Esophagus (tissue), 2 donors: Measurements from ENCODE around the gene PPCS. TPM values are rescaled to one million over a fixed set of nuclear protein-coding genes. Genes with fewer than 3 reads are reported as not detected.
"Not testable (repeated sequence)": the region's sequence is repeated elsewhere in the genome, so short reads cannot be mapped to it uniquely, and the experiment has no call there.

Source experiments
- H3K27ac ChIP-seq, 2 donors: one replicate each; pipeline ENCODE4 v1.5.1; 2013; ENCODE audit warnings: low read depth in 2 of 2, mild to moderate bottlenecking in 2 of 2, inconsistent platforms in 1 of 2, low read length in 1 of 2, moderate library complexity in 1 of 2
- H3K27me3 ChIP-seq, 2 donors: one replicate each; pipeline ENCODE4 v1.6.1; 2013; ENCODE audit warnings: low read length in 2 of 2, control low read depth in 1 of 2, mild to moderate bottlenecking in 1 of 2; ENCODE audit not compliant: insufficient read depth in 2 of 2, control insufficient read depth in 1 of 2
- H3K36me3 ChIP-seq, 2 donors: one replicate each; pipeline ENCODE4 v1.6.1; 2013; ENCODE audit warnings: low read length in 1 of 2; ENCODE audit not compliant: control insufficient read depth in 2 of 2, insufficient read depth in 2 of 2
- H3K4me1 ChIP-seq, 2 donors: one replicate each; pipeline ENCODE4 v1.6.1; 2013; ENCODE audit warnings: low read length in 1 of 2; ENCODE audit not compliant: control insufficient read depth in 2 of 2, insufficient read depth in 2 of 2
- H3K4me3 ChIP-seq, 2 donors: one replicate each; pipeline ENCODE4 v1.5.1; 2013; ENCODE audit warnings: low read length in 2 of 2, mild to moderate bottlenecking in 2 of 2, low read depth in 1 of 2, moderate library complexity in 1 of 2
- H3K9me3 ChIP-seq, 2 donors: one replicate each; pipeline ENCODE4 v1.6.1; 2013; ENCODE audit warnings: mild to moderate bottlenecking in 2 of 2, low read depth in 1 of 2, low read length in 1 of 2, moderate library complexity in 1 of 2; ENCODE audit not compliant: control insufficient read depth in 2 of 2, insufficient read depth in 1 of 2
- WGBS, 2 donors: extraction: QIAGEN DNeasy Blood & Tissue Kit; methylation state at CpG; one replicate each; pipeline ENCODE4 v1.1.7; 2013; 5-methylcytosine and 5-hydroxymethylcytosine counted together
- polyA plus RNA-seq, 2 donors: library from polyadenylated mRNA; stranded (reverse); fragments of 200-250 nt; gene quantifications; one replicate each; pipeline ENCODE4 v1.2.3, GENCODE V29; 2013
- donor health status: healthy with polysubstance abuse.
- donor health status: Bipolar disorder and iron deficiency.

Gene PPCS
- polyA plus RNA-seq, 2 donors, result 68.4 to 157 TPM

GRCh38 chr1:42476605-42477004 lies 20.3 kb downstream of the PPCS start:
- Histone ChIP-seq H3K27ac (no peak overlapping the region), H3K27me3 (no peaks in the 10 kb centered on the region), H3K9me3 (no peaks in the 10 kb centered on the region), H3K36me3 (no peaks in the 10 kb centered on the region), H3K4me3 (no peak overlapping the region), H3K4me1 (no peaks in the 10 kb centered on the region)
- WGBS, 2 donors, result 93 to 94% methylated on average over 4 of the region's 4 CpGs

- H3K4me3 ChIP-seq, H3K36me3 ChIP-seq, H3K4me1 ChIP-seq, H3K9me3 ChIP-seq, H3K27ac ChIP-seq, H3K27me3 ChIP-seq: not testable (repeated sequence)
- 84 to 85% methylated on average over 4 of the region's 4 CpGs for WGBS, 2 donors
Observed at GRCh38 chr1:42477354-42477753, 21.0 kb downstream of the PPCS start.

GRCh38 chr1:42477775-42478174 lies 21.4 kb downstream of the PPCS start:
- no peaks in the 10 kb centered on the region for H3K36me3 ChIP-seq
- no peaks in the 10 kb centered on the region for H3K27me3 ChIP-seq
- H3K4me3 ChIP-seq, result no peak overlapping the region
- WGBS, 2 donors, result 91 to 96% methylated on average over 3 of the region's 3 CpGs
- H3K4me1 ChIP-seq, result no peaks in the 10 kb centered on the region
- no peaks in the 10 kb centered on the region for H3K9me3 ChIP-seq
- no peak overlapping the region for H3K27ac ChIP-seq

GRCh38 chr1:42479621-42480020 lies 23.3 kb downstream of the PPCS start:
- 60 to 70% methylated on average over 4 of the region's 4 CpGs for WGBS, 2 donors
- no peak overlapping the region for H3K27ac ChIP-seq
- H3K27me3 ChIP-seq, result no peaks in the 10 kb centered on the region
- no peaks in the 10 kb centered on the region for H3K36me3 ChIP-seq
- no peaks in the 10 kb centered on the region for H3K4me1 ChIP-seq
- no peaks in the 10 kb centered on the region for H3K9me3 ChIP-seq
- no peak overlapping the region for H3K4me3 ChIP-seq

GRCh38 chr1:42480921-42481320 lies 24.6 kb downstream of the PPCS start:
- H3K4me3 ChIP-seq, result no peak overlapping the region
- no peaks in the 10 kb centered on the region for H3K36me3 ChIP-seq
- 96 to 100% methylated on average over 1 of the region's 1 CpG for WGBS, 2 donors
- H3K9me3 ChIP-seq, result no peaks in the 10 kb centered on the region
- H3K27me3 ChIP-seq, result no peaks in the 10 kb centered on the region
- no peak overlapping the region for H3K27ac ChIP-seq
- no peaks in the 10 kb centered on the region for H3K4me1 ChIP-seq

GRCh38 chr1:42482635-42483153 lies 26.4 kb downstream of the PPCS start:
- Histone ChIP-seq H3K27me3 (no peaks in the 10 kb centered on the region), H3K27ac (no peak overlapping the region), H3K4me1 (no peaks in the 10 kb centered on the region), H3K9me3 (no peaks in the 10 kb centered on the region), H3K36me3 (no peaks in the 10 kb centered on the region), H3K4me3 (no peak overlapping the region)
- WGBS, 2 donors, result 88 to 91% methylated on average over 2 of the region's 2 CpGs

GRCh38 chr1:42484382-42484781 lies 28.0 kb downstream of the PPCS start:
- H3K4me3 ChIP-seq, result no peak overlapping the region
- WGBS, 2 donors, result 81% methylated on average over 2 of the region's 2 CpGs
- no peaks in the 10 kb centered on the region for H3K9me3 ChIP-seq
- no peaks in the 10 kb centered on the region for H3K27me3 ChIP-seq
- H3K27ac ChIP-seq, result no peak overlapping the region
- H3K4me1 ChIP-seq, result no peaks in the 10 kb centered on the region
- H3K36me3 ChIP-seq, result no peaks in the 10 kb centered on the region

- Histone ChIP-seq H3K27me3 (no peaks in the 10 kb centered on the region), H3K27ac (no peak overlapping the region), H3K9me3 (no peaks in the 10 kb centered on the region), H3K4me3 (no peak overlapping the region), H3K36me3 (no peaks in the 10 kb centered on the region), H3K4me1 (no peaks in the 10 kb centered on the region)
- 98 to 99% methylated on average over 3 of the region's 3 CpGs for WGBS, 2 donors
Observed at GRCh38 chr1:42490237-42490636, 33.9 kb downstream of the PPCS start.

GRCh38 chr1:42502031-42502430 lies 45.7 kb downstream of the PPCS start:
- H3K27me3 ChIP-seq, H3K9me3 ChIP-seq, H3K4me1 ChIP-seq, H3K4me3 ChIP-seq, H3K27ac ChIP-seq, H3K36me3 ChIP-seq: not testable (repeated sequence)
- 87 to 92% methylated on average over 11 of the region's 11 CpGs for WGBS, 2 donors

- WGBS, 2 donors, result 93% methylated on average over 2 of the region's 2 CpGs
- H3K36me3 ChIP-seq, result no peaks in the 10 kb centered on the region
- no peaks in the 10 kb centered on the region for H3K27me3 ChIP-seq
- no peak overlapping the region for H3K27ac ChIP-seq
- no peak overlapping the region for H3K4me3 ChIP-seq
- peaks cover 0 to 3% of the 10 kb centered on the region in 2 donors for H3K9me3 ChIP-seq
- H3K4me1 ChIP-seq, result no peaks in the 10 kb centered on the region
Observed at GRCh38 chr1:42504535-42505128, 48.3 kb downstream of the PPCS start.
